HG03025 (cell line): ENCODE data around the gene NKX2-1.

Experiments
- ATAC-seq: cut with Tn5 transposase; IDR thresholded peaks from one replicate; pipeline ENCODE4 v1.9.1; 2021; ENCODE audit warnings: mild to moderate bottlenecking, moderate library complexity; ENCODE audit not compliant: unreplicated experiment, low FRiP score

Gene NKX2-1

GRCh38 chr14:36518031-36518585 lies 1.9 kb downstream of the NKX2-1 start:
- no peak for ATAC-seq

GRCh38 chr14:36517242-36518030 lies 2.6 kb downstream of the NKX2-1 start:
- ATAC-seq: no peak

- no peak for ATAC-seq
Observed at GRCh38 chr14:36516719-36517241, 3.3 kb downstream of the NKX2-1 start.

- no peak for ATAC-seq
Observed at GRCh38 chr14:36515896-36516718, 3.9 kb downstream of the NKX2-1 start.

GRCh38 chr14:36515105-36515593 lies 4.9 kb downstream of the NKX2-1 start:
- ATAC-seq: no peak

- no peak for ATAC-seq
Observed at GRCh38 chr14:36514278-36515104, 5.5 kb downstream of the NKX2-1 start.

GRCh38 chr14:36513451-36514277 lies 6.4 kb downstream of the NKX2-1 start:
- no peak for ATAC-seq

GRCh38 chr14:36513012-36513420 lies 7.0 kb downstream of the NKX2-1 start:
- no peak for ATAC-seq

GRCh38 chr14:36512585-36513003 lies 7.4 kb downstream of the NKX2-1 start:
- ATAC-seq: no peak

- no peak for ATAC-seq
Observed at GRCh38 chr14:36511981-36512584, 7.9 kb downstream of the NKX2-1 start.

GRCh38 chr14:36510874-36511273 lies 9.2 kb downstream of the NKX2-1 start:
- ATAC-seq: no peak

- ATAC-seq: no peak
Observed at GRCh38 chr14:36510078-36510799, 9.8 kb downstream of the NKX2-1 start.

- ATAC-seq: no peak
Observed at GRCh38 chr14:36509069-36509917, 10.7 kb downstream of the NKX2-1 start.

GRCh38 chr14:36508418-36509068 lies 11.5 kb downstream of the NKX2-1 start:
- ATAC-seq: no peak

GRCh38 chr14:36507847-36508417 lies 12.1 kb downstream of the NKX2-1 start:
- ATAC-seq: no peak
